ENCODE measurements around the gene SFSWAP. TPM values are rescaled to one million over a fixed set of nuclear protein-coding genes. Genes with fewer than 3 reads are reported as not detected.

The SFSWAP gene
- total RNA-seq, 1 experiment from 2014 or later, result 30.1 TPM

DNA sequence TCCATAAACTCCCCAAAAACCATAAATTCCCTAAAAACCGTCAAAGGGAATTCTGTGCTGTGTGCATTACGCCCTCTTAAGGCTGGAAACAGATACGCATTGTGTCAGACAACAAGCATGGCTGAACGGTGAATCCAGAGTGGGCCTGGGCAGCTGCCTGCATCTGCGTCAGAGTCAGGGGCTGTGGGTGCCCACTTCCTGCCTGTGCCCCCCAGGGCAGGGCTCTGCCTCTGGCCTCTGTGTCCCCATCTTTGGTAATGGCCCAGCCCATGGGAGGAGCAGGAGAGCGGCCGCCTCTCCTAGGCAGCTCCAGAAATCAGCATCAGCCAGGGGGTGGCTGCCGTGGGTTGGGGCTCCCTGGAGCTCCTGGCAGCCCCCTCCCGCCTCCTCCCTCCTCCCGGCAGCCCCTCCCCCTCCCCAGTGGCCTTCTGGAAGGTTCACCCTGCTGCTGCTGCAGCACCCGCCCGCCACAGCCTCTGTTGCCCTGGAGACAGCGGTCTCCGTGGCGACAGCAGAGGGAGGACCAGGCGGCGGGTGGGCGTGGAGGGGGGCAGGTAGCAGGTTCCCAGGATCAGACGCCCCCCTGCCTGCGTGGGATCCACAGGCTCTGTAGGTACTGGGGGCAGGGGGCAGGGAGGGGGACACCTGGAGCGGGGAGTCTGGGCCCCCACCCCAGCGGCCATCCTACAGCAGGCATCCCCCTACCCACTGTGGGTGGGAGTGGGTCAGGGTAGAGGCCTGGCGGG lies 123.2 kb downstream of the SFSWAP start:
- peak; percentile 19 for DNase-seq (ENCODE audit: low spot score)

DNA sequence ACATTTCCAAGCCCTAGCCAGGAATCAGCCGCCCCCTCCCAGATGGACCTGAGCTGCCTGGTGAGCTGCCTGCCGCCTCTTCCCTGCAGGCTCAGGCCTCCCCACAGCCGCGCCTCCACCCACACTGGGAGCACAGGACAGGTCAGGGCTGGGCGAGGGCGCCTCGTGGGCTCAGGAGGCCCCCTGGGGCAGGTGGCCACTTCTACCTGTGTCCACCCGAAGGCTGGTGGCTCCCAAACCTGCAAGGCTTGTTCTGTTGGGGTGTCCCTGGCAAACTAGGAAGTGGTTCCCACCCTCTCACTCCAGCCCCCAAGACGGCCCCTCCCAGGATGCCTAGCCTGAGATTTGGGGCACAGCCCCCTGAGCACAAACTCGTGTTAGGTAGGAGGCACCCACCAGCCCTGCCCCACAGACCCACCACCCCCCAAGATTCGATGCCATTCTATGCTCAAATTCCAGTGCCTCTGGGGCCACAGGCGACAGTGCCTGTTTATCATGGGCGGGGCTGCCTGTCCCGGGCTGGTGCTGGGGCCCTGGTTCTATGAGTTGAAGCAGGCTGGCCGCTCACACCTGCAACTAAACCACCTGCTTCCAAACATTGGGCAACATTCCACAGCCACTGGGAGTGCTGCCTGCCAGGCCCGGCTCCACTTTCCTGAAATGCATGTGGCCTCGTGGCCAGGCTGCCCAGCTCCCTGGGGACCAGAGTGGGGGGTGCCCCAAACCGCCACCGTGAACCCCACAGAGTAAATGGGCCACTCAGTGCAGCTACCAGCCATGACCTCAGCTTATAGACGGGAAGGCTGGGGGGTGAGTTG lies 124.1 kb downstream of the SFSWAP start:
- DNase-seq (ENCODE audit: low spot score), result no peak

DNA sequence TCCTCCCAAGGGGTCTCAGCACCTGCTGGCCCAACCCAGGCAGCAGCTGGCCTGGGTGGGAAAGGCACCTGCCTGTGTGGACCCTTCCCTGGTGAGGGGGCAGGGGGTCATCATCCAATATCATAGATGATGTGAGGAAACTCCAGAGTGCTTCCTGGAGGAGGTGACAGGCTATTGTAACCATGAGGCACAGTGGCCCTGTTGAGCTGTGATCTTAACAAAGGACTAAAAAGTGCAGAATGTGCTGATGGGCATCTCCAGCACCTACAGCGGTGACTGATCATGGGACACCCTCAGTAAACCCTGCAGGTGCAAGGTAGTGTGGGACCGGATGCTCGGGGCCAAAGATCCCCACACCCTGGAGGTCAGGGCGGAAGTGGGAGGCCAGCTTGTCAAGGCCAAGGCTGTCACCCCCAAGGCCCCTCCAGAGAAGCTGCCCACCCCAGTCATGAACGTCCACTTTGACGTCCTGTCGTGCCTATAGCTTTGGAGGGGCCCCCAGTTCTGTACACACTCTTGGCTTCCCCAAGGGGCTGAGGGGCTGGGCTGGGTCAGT lies 124.8 kb downstream of the SFSWAP start:
- no peak for DNase-seq (ENCODE audit: low spot score)

DNA sequence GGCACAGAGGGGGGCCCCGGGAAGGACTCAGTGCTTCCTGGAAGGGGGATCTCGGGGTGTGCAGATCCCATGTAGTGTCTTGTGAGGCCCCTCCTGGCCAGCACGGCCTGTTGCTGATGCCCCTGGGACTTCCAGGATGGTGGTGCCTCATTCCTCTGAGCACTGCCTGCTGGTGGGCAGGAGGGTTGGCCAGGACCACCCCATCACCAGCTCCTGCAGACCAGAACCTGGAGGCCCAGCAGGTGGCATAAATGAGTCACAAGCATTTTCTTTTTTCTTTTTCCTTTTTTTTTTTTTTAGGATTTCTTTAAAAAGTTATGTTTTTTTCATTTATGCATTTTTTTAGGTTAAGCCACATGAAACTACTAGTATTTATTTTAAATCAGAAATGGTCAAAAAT lies 125.3 kb downstream of the SFSWAP start:
- DNase-seq (ENCODE audit: low spot score), result no peak

DNA sequence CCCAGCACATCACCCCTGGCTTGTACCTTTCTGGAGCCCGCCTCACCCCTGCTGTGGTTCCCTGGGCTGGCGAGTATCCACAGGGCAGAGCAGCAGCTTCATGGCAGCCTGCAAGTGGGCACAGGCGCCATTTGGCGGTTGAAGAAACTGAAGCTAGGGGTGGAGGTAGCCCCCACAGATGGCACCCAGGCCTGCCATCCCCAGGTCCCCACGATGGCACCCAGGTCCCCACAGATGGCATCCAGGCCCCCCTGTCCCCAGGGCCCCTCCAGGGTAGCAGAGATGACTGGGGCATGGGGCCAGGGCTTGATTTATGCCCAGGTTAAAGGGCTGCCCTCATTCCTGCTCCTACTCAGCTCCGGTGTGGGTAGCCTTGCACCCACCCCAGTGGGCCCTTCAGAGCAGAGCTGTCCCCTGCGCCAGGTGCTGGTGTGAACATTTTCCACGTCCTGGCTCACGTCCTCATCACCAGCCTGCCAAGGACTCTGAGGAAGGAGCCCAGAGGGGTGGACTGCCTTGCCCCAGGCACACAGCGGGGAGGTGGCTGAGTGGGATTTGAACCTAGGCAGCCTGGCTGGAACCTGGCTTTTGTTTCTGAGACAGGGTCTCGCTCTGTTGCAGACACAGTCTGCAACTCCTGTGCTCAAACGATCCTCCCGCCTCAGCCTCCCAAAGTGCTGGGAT lies 126.0 kb downstream of the SFSWAP start:
- DNase-seq (ENCODE audit: low spot score), result no peak

DNA sequence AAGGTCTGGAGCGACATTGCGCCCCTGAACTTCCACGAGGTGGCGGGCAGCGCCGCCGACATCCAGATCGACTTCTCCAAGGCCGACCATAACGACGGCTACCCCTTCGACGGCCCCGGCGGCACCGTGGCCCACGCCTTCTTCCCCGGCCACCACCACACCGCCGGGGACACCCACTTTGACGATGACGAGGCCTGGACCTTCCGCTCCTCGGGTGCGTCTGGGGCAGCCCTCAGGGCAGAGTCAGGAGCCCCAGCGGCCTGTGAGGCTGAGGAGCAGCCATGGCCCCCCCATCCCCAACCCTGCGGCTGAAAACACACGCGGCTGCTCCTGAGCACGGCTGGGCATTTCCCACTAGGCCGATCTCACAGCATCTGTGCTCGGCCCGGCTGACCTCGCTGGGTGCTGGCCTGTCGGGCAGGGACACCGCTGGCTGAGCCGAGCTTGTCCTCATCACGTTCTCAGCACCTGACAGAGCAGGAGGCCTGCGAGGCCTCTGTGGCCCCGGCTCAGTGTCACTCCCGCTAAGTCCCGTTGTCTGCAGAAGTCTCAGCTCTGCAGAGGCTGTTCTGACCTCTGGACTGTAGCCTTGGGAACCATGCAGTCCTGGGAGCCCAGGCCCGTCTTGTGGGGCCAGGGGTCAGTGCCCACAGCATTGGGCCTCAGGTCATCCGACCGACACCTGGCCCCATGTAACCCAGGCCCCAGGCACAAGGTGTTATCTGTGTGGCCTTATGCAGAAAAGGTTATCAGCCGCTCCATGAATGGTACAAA lies 129.9 kb downstream of the SFSWAP start:
- no peak for DNase-seq (ENCODE audit: low spot score)

DNA sequence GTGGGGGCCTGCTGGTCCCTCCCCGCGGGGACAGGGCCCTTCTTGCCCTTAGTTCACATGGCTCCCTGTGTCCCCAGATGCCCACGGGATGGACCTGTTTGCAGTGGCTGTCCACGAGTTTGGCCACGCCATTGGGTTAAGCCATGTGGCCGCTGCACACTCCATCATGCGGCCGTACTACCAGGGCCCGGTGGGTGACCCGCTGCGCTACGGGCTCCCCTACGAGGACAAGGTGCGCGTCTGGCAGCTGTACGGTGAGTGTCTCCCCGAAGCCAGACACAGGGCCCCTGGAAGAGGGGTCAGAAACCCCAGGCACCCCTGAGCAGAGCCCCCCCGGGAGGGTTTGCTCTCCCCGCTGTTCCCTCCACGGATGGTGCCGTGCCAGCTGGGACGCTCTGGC lies 130.7 kb downstream of the SFSWAP start:
- DNase-seq (ENCODE audit: low spot score), result no peak

DNA sequence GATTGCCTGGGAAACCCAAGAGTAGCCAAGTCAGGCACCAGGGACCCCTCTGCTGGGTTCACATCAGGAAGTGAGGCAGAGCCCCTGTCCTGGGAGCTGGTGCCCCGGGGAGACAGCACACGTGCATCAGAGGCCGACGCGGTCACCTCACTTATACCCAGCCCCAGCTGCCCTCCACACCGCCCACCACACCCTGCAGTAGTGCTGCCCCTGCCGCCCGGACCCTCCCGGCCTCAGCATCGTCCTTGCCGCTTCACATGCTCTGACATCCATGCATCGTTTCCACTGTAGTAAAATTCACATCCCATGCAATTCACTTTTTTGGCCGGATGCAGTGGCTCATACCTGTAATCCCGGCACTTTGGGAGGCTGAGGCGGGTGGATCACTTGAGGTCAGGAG lies 131.3 kb downstream of the SFSWAP start:
- no peak for DNase-seq (ENCODE audit: low spot score)

DNA sequence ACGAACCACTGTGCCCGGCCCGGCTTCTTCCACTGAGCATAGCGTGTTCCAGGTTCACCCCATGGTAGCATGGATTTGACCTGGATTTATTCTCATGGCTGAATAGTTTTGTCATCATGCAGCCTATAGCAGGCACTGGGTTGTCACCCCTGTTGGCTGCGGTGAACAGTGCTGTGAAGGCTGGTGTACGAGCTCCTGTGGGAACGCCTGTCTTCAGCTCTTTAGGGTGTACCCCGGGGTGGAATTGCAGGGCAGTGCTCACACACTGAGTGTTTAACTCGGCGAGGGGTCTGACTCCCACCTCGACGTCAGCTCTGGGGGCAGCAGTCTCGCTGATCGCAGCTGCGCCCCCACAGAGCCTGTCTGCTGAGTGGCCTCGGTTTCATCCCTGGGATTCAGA lies 132.6 kb downstream of the SFSWAP start:
- no peak for DNase-seq (ENCODE audit: low spot score)

DNA sequence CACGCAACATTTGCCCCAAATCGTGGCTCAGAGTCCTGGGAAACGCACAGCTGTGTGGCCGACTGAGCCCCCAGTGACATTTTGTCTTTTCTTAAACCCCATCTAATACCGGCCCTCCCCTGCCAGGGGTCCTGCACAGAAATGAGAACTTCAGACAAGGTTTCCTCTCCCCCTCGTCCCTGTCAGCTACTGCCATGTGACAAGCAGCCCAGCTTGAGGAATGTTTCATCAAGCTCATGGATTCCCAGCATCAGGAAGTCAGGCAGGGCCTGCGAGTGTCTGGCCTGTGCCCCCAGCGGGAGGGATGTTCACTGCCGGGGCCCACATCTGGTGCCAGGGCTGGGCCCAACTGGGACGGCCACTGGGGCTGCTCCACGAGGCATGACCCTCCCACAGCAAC lies 133.2 kb downstream of the SFSWAP start:
- DNase-seq (ENCODE audit: low spot score), result no peak

DNA sequence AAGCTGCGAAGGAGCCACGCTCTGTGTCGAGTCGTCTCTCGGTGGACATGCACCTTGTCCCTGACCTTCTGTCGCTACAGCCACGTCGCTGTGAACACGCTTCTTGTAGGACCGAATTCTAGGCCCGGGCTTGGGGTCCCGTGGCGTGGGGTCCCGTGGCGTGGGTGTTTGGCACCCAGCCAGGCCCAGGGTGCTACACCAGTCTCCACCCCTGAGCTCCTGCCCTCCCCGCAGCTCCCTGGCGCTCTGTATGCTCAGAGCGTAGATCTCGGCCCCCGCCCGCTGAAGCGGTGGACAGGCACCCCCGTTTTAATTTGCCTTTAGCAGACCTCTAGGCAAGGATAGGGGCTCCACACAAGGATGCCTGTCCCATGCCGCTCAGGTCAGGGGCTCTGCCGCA lies 133.8 kb downstream of the SFSWAP start:
- no peak for DNase-seq (ENCODE audit: low spot score)

DNA sequence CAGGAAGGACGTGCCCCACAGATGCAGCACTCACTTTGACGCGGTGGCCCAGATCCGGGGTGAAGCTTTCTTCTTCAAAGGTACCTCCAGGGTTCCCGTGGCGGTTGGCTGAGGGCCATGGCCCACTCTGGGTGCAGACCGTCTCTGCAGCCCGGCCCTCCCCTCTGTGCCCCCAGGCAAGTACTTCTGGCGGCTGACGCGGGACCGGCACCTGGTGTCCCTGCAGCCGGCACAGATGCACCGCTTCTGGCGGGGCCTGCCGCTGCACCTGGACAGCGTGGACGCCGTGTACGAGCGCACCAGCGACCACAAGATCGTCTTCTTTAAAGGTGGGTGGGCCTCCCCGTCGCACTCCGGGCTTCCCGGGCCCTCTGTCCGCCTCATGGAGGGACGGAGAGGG lies 134.2 kb downstream of the SFSWAP start:
- DNase-seq (ENCODE audit: low spot score), result no peak

DNA sequence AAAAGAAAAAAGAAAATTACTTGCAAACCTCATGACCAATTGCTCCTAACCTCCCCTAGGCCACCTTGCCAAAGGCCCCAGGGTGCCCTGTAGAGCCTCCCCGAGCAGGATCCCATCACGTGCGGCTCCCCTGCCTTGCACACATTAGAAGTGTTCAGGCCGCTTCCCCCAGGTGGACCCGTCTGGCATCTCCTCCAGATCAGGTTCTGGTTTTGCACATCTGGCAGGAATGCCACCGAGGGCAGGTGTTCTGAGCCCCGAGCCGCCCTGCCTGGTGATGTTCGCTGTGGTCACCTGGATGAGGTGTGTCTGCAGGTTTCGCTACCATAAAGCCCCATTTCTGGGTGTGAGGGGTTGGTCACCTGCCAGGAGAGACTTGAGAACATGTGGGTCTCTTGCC lies 136.6 kb downstream of the SFSWAP start:
- no peak for DNase-seq (ENCODE audit: low spot score)

DNA sequence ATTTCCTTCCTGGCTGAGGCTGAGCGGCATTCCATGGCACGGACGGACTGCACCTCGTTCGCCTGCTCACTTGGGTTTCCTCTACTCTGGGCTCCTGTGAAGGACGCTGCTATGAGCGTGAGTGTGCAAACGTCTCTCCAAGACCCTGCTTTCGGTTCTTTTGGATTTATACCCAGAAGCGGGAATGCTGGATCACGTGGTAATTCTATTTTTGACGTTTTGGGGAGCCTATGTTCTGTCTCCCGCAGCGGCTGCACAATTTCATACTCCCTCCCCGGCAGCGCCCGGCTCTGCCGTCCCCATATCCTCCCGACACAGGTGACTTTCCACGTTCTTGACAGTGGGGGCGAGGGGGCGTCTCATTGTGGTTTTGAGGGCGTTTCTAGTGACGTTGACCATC lies 137.9 kb downstream of the SFSWAP start:
- no peak for DNase-seq (ENCODE audit: low spot score)

Other genes starting within 250 kb of the SFSWAP start
- 3.7 and 5.7 TPM in 2 replicates for gene MMP17, start 117.3 kb downstream of the SFSWAP start, total RNA-seq (2014; rRNA removed; shearing (Covaris generic))
- 6.9 and 8.0 TPM in 2 replicates for gene ULK1, start 183.5 kb downstream of the SFSWAP start, total RNA-seq (2014; rRNA removed; shearing (Covaris generic))
- gene PUS1, start 218.2 kb downstream of the SFSWAP start, total RNA-seq (2014; rRNA removed; shearing (Covaris generic)), result 13.6 and 17.5 TPM in 2 replicates
- gene EP400, start 238.9 kb downstream of the SFSWAP start, total RNA-seq (2014; rRNA removed; shearing (Covaris generic)), result 6.6 and 6.8 TPM in 2 replicates

All from A172 (cell line).